GM18858 (cell line): Measurements from ENCODE around the gene ERC1.
"Not testable (repeated sequence)": the region's sequence is repeated elsewhere in the genome, so short reads cannot be mapped to it uniquely, and the experiment has no call there.

ENCODE experiments used
- ATAC-seq: cut with Tn5 transposase; IDR thresholded peaks from one replicate; pipeline ENCODE4 v1.9.1; 2021; ENCODE audit not compliant: unreplicated experiment

Gene ERC1

DNA sequence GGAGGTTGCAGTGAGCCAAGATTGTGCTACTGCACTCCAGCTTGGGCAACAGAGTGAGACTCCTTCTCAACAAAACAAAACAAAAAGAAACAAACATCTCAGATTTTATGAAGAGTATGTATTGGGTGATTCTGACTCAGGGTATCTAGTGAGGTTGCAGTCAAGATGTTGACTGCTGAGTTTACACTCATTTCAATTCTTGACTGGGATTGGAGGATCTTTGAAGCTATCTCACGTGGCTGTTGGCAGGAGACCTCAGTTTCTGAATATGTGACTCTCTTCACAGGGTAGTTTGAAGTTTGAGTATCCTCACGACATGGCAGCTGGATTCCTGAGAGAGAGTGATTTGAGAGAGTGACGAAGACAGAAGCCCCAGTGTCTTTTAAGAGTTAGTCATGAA is 29.4 kb downstream of the ERC1 start:
- no peak for ATAC-seq

- ATAC-seq, result no peak
Measured at GRCh38 chr12:1022032-1022970, 31.3 kb downstream of the ERC1 start.

- no peak for ATAC-seq
Measured at GRCh38 chr12:1030779-1031178, 39.8 kb downstream of the ERC1 start.

GRCh38 chr12:1034243-1034642 is 43.2 kb downstream of the ERC1 start:
- ATAC-seq, result no peak

GRCh38 chr12:1034751-1035457 is 43.9 kb downstream of the ERC1 start:
- ATAC-seq, result no peak

DNA sequence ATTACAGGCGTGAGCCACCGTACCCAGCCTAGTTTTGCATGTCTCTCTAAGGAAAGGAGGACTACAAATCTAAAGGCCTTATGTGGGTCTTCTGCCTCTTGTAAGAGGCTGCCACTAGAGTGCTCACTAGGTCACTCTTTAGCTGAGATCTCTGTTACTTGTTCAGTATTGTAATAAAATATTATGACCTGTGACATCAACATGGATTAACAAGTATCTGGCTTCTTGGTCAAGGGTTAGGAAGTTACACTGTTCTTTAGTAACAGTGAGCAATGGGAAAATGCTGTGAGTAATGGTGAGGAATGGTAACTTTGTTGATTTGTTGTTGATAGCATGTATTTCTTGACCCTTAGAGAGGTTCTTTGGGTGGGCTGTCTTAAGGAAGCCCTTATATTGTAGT is 50.5 kb downstream of the ERC1 start:
- ATAC-seq, result no peak

GRCh38 chr12:1044199-1044598 is 53.2 kb downstream of the ERC1 start:
- no peak for ATAC-seq

DNA sequence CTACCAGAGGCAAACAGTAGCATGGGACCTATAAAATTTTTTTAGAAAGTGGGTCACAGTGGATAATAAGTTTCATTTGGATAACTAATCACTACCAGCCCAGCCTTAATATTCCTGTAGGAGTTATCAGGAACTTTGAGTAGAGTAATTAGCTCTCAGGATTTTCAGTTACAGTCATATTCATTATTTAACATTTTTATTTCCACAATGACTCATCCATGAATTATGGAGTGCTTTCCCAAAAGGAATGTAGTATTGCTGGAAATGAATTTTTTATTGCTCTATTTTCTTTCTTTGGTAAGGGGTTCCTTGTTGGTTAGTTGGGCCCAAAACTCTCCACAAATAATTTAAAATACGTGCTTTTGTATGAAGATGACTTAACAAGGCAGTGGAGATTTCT is 53.7 kb downstream of the ERC1 start:
- no peak for ATAC-seq

DNA sequence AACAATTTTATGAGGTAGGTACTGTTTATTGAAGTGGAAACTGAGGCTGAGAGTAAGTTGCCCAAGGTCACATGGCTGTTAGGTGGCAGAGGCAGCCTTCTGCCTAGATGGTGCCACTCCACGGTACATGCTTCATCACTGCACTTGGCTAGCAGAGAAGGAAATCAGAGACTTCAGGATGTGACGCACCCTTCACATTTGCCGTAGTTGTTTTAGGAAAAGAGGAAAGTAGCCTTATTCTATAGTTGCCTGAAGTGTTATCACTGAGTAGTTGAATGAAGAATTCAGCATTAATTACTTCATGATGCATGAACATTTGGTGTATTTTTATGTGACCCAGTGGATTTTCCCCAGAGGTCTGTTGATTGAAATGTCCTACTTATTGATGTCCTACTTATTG is 55.7 kb downstream of the ERC1 start:
- ATAC-seq, result no peak

DNA sequence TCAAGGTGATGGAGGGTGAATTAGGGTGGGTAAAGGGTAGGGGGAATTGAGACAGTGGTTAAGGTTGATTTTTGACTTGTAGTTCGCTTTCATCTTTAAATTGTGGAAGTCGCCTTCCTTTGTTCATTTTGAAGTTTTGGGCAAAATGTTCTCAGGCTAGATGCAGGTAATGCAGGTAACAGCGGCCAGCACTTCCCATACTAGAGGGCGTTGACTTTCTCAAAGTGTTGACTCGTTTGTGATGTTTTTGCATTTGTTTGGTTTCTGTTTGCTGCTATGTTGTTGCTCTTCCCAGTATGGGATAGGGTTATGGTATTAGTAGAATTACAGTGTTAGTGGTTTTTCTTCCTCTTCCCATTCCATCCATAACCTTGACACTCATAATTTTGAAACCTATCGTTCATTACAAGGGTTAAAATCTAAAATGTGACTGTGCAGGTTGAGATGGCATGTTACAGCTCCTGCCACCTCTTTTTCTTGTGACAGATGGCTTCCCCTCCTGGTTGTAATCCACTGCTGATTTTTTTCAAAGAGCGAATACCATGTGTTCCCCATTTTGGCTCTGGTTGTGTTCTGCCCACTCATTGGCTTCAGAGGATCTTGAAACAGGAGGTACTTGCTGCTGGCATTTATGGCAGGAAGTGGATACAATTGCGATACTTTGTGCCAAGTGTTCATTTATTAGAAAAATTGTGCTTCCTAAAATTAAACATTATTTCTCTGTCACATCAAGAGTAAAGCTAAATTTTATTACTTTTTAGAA is 57.1 kb downstream of the ERC1 start:
- no peak for ATAC-seq

- ATAC-seq, result no peak
Measured at GRCh38 chr12:1050059-1050707, 59.2 kb downstream of the ERC1 start.

- ATAC-seq, result not testable (repeated sequence)
Measured at GRCh38 chr12:1051672-1052071, 60.6 kb downstream of the ERC1 start.

DNA sequence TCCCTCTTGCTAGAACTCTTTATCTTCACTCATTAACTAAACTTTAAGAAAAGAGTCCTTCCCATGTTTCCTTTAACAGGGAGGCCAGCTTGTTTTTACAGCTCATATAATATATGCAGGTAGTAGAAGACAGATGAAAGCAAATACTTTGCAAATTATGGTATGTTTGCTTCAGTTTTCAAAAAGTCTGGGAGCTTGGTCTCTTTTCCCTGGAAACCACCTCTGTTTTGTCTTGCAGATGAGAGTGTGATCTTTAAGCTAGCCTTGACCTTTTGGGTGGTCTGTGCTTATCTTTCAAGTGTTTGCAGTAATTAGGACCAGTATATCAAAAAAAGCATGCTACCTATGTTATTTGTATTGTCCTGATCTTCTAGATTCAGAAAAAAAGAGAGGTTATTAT is 62.7 kb downstream of the ERC1 start:
- no peak for ATAC-seq

DNA sequence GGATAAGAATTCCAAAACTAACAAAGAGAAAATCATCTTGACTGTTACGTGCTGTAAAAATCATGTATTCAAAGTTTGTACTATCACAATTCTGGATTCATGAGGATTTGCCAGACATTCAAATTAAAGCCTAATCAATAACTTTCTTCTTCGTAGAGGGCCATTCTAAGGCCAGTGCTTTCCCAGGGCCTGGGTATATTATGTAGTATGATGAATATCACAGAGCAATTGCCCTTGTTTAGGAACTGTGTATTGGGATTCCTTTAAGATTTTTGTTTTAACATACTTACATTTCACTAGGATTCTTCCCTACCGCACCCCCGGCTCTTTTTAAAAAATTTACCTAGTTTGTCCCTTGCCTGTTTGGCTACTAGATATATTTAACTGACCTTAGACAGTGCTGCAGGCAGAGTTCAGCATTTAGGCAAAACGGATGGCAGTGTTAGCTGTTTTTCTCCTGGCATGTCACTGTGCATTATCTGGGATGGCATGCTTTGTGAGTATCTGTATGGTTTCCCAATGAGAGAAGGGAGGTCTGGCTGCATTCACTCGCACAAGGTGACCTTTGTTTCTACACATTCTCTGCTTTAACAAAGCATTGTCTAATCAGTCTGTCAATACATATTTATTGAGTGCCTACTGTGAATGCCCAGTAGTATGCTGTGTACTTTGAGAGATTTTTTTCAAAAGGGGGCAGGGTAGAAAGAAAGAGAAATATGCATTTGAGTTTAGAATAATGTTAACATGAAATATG is 63.3 kb downstream of the ERC1 start:
- ATAC-seq, result no peak

DNA sequence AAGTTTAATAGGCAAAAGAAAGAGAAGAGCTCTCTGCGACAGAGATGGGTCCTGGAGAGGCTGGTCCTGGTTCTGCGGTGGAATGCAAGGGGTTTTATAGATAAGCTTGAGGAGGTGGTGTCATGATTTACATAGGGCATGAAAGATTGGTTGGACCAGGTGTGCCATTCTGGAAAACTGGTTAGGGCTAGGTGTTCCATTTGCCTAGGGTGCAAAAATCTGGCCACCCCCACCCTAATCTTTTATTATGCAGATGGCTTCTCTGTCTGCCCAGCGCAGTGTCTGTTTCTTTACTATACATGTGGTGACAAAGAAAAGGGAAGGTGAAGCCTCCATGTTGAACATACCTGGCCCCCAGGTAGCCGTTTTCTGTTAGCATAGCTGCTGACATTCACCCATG is 65.4 kb downstream of the ERC1 start:
- no peak for ATAC-seq

DNA sequence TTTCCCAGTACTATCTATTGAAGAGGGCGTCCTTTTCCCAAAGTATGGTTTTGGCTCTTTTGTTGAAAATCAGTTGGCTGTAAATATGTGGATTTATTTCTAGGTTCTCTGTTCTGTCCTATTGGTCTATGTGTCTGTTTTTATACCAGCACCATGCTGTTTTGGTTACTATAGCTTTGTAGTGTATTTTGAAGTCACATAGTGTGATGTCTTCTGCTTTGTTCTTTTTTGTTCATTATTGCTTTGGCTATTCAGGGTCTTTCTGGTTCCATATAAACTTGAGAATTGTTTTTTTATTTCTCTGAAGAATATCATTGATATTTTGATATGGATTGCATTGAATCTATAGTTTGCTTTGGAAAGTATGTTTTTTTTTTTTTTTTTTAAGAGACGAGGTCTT is 67.4 kb downstream of the ERC1 start:
- ATAC-seq, result no peak

- no peak for ATAC-seq
Measured at GRCh38 chr12:1059162-1059561, 68.1 kb downstream of the ERC1 start.

- no peak for ATAC-seq
Measured at GRCh38 chr12:1063852-1064251, 72.8 kb downstream of the ERC1 start.

DNA sequence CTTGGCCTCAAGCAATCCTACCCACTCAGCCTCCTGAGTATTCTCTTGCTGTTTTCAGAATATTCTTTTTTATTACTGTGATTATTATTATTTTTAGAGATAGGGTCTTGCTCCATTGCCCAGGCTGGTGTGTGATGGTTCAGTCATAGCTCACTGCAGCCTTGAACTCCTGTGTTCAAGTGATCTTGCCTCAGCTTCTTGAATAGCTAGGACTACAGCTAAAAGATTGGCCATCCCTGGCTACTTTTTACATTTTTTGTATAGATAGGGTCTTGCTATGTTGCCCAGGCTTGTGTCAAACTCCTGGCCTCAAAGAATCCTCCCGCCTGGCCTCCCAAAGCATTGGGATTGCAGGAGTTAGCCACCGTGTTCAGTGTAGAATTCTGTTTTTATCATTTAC is 73.3 kb downstream of the ERC1 start:
- no peak for ATAC-seq

- ATAC-seq, result no peak
Measured at GRCh38 chr12:1065629-1066028, 74.6 kb downstream of the ERC1 start.
